Measurements from ENCODE around the gene APAF1. TPM values are rescaled to one million over a fixed set of nuclear protein-coding genes. Genes with fewer than 3 reads are reported as not detected.
A peak's percentile ranks its signal among the peaks of the same experiment; 100 is the strongest.
"Not testable (repeated sequence)": the region's sequence is repeated elsewhere in the genome, so short reads cannot be mapped to it uniquely, and the experiment has no call there.

APAF1 gene
- total and polyA plus RNA-seq, 2 of the 13 experiments (the other 11 are each of a cell fraction or from before 2014, with no cell fraction given) = 6.0 to 13.0 TPM

GRCh38 chr12:98754095-98754494, 109.0 kb downstream of the APAF1 start (continued):
- TF ChIP-seq HNF1A (IDR thresholded peaks at IDR 0.05; ENCODE audit: low read depth) = peak; percentile 77
- peak; percentile 70; the same call in 1 of the 2 replicates for TF ChIP-seq HNF1A (CRISPR knock-in tag; IDR thresholded peaks at IDR 0.05; ENCODE audit: borderline replicate concordance)

- H3K36me3 ChIP-seq (replicated peaks in 1 of 2; ENCODE audit: control insufficient read depth in 1 of 2, insufficient read depth in 2 of 2, low read length in 2 of 2); H4K20me1 ChIP-seq (ENCODE audit: insufficient read depth, low read length); H3K9ac ChIP-seq (ENCODE audit: insufficient read depth, low read depth, low read length); FAIRE-seq; BruUV-seq (replicated peaks); DNase-seq (ENCODE audit: low spot score); H3K4me3 ChIP-seq (replicated peaks in 1 of 3; ENCODE audit: insufficient read depth in 1 of 3, low read depth in 2 of 3, low read length in 3 of 3); intact Hi-C loops (cut with micrococcal nuclease; ENCODE audit: unreplicated experiment); in situ Hi-C loops (cut with HindIII; ENCODE audit: extremely low pct_ligation_motif_present, low pct_unique_long_range_greater_than_20kb); POLR2A ChIA-PET; ATAC-seq; H2AFZ ChIP-seq (ENCODE audit: low read length); CTCF ChIA-PET (ENCODE audit: low intra/inter-chr PET ratio, low total read pairs); H3K79me2 ChIP-seq (ENCODE audit: insufficient read depth, low read length); H3K9me3 ChIP-seq (ENCODE audit: low read length); H3K4me2 ChIP-seq (ENCODE audit: low read depth, low read length); H3K27ac ChIP-seq (ENCODE audit: extremely low read length, insufficient read depth, low read length): not testable (repeated sequence)
- Histone ChIP-seq H3K4me1 (ENCODE audit: insufficient read depth, low read length) (peaks cover 12% of the 10 kb centered on the region), H3K27me3 (ENCODE audit: control insufficient read depth in 1 of 2, insufficient read depth in 2 of 2, low read length in 2 of 2) (peaks cover 1 to 29% of the 10 kb centered on the region in 2 experiments; a peak in 4 of 5 replicates)
- 38% methylated on average over 5 of the region's 5 CpGs for WGBS (ENCODE audit: low lambda C conversion rate)
Observed at GRCh38 chr12:98755855-98756254, 110.8 kb downstream of the APAF1 start.
